Brain microvascular endothelial cell (primary cell): ENCODE results near the gene TNIK.
A peak's percentile ranks its signal among the peaks of the same experiment; 100 is the strongest.

Experiments used
- DNase-seq: peaks from one replicate; pipeline ENCODE4 v3.0.0-alpha.2; 2020
- H3K27ac ChIP-seq: fragments of 250-450 bp; sonication (Bioruptor Pico); 2 replicates; pipeline ENCODE4 v1.5.1; 2020; ENCODE audit warnings: mild to moderate bottlenecking, moderate library complexity
- H3K27me3 ChIP-seq: fragments of 250-450 bp; sonication (Bioruptor Pico); replicated peaks from 2 replicates; pipeline ENCODE4 v1.5.1; 2020; ENCODE audit warnings: mild to moderate bottlenecking
- H3K36me3 ChIP-seq: fragments of 250-450 bp; sonication (Bioruptor Pico); replicated peaks from 2 replicates; pipeline ENCODE4 v1.5.1; 2020; ENCODE audit warnings: mild to moderate bottlenecking
- H3K4me3 ChIP-seq: 2 replicates; pipeline ENCODE4 v1.5.1; 2011; ENCODE audit warnings: low read depth, mild to moderate bottlenecking, control low read depth, low read length, moderate library complexity
- CTCF ChIP-seq: IDR thresholded peaks from 2 replicates; pipeline ENCODE4 v1.5.1; 2011; ENCODE audit warnings: low read depth, mild to moderate bottlenecking, moderate library complexity, low read length, control low read depth, inconsistent platforms; ENCODE audit errors: missing control alignments
- in situ Hi-C: cut with HindIII; loops from 2 replicates; pipeline ENCODE4 v1.10.0; 2017; ENCODE audit warnings: low sequenced_read_pairs, low pct_ligation_motif_present

Gene TNIK

GRCh38 chr3:171334465-171334811 is 125.8 kb downstream of the TNIK start:
- in situ Hi-C loops, result no loop called here
- H3K36me3 ChIP-seq, result no peaks in the 10 kb centered on the region
- no peak for TF ChIP-seq CTCF

GRCh38 chr3:171333784-171334464 is 126.3 kb downstream of the TNIK start:
- Histone ChIP-seq H3K27me3 (no peaks in the 10 kb centered on the region), H3K36me3 (no peaks in the 10 kb centered on the region), H3K27ac (no peak overlapping the region), H3K4me3 (no peak overlapping the region)
- in situ Hi-C loops, result no loop called here
- DNase-seq, result no peak
- TF ChIP-seq CTCF, result no peak

More at GRCh38 chr3:171334465-171334811, 125.8 kb downstream of the TNIK start:
- Histone ChIP-seq H3K27me3 (no peaks in the 10 kb centered on the region), H3K4me3 (no peak overlapping the region), H3K27ac (no peak overlapping the region)
- DNase-seq, result no peak

GRCh38 chr3:171330938-171331337 is 129.3 kb downstream of the TNIK start:
- Histone ChIP-seq H3K27ac (no peak overlapping the region), H3K27me3 (no peaks in the 10 kb centered on the region), H3K4me3 (no peak overlapping the region), H3K36me3 (no peaks in the 10 kb centered on the region)
- in situ Hi-C loops, result no loop called here
- TF ChIP-seq CTCF, result no peak
- no peak for DNase-seq

GRCh38 chr3:171329746-171330145 is 130.5 kb downstream of the TNIK start:
- no peak for DNase-seq
- no peak overlapping the region for H3K27ac ChIP-seq
- no peak overlapping the region for H3K4me3 ChIP-seq
- no peak for TF ChIP-seq CTCF
- H3K36me3 ChIP-seq, result no peaks in the 10 kb centered on the region
- in situ Hi-C loops, result no loop called here
- H3K27me3 ChIP-seq, result no peaks in the 10 kb centered on the region

GRCh38 chr3:171328419-171329082 is 131.7 kb downstream of the TNIK start:
- peak; percentile 37 for TF ChIP-seq CTCF
- Histone ChIP-seq H3K27ac (no peak overlapping the region), H3K36me3 (no peaks in the 10 kb centered on the region), H3K27me3 (no peaks in the 10 kb centered on the region), H3K4me3 (no peak overlapping the region)
- in situ Hi-C loops, result no loop called here
- no peak for DNase-seq
